OCI-LY3 (cell line): Measurements from ENCODE around the gene BRPF3.

Experiments
- H2AFZ ChIP-seq: fragments of 200-600, 300-600 bp; shearing (Covaris generic); 2 replicates; pipeline ENCODE4 v1.6.0; 2014; ENCODE audit warnings: antibody characterized with exemption, low read depth, low read length
- H3K27ac ChIP-seq: fragments of 200-600, 300-600 bp; sonication (generic); 2 replicates; pipeline ENCODE4 v1.5.1; 2014; ENCODE audit warnings: mild to moderate bottlenecking, low read length, moderate library complexity, mixed read lengths
- H3K27me3 ChIP-seq: fragments of 200-600, 300-600 bp; sonication (generic); 2 replicates; pipeline ENCODE4 v1.6.1; 2014; ENCODE audit warnings: low read depth, low read length, mixed read lengths
- H3K36me3 ChIP-seq: fragments of 200-600, 300-600 bp; sonication (generic); replicated peaks from 2 replicates; pipeline ENCODE3; 2014; ENCODE audit warnings: low read depth, low read length, mixed read lengths
- H3K4me1 ChIP-seq: fragments of 300-600, 200-600 bp; sonication (generic); 2 replicates; pipeline ENCODE4 v1.6.1; 2014; ENCODE audit warnings: low read length, mixed read lengths
- H3K4me2 ChIP-seq: fragments of 200-600, 300-600 bp; sonication (generic); 2 replicates; pipeline ENCODE4 v1.6.1; 2014; ENCODE audit warnings: low read length, mixed read lengths
- H3K4me3 ChIP-seq: fragments of 300-600, 200-600 bp; sonication (generic); 2 replicates; pipeline ENCODE4 v1.5.1; 2014; ENCODE audit warnings: antibody characterized with exemption, mild to moderate bottlenecking, low read length, moderate library complexity
- H3K79me2 ChIP-seq: fragments of 300-600, 200-600 bp; shearing (Covaris generic); 2 replicates; pipeline ENCODE4 v1.6.1; 2014; ENCODE audit warnings: mild to moderate bottlenecking, low read length, mixed read lengths
- H3K9ac ChIP-seq: fragments of 300-600, 200-600 bp; shearing (Covaris generic); 2 replicates; pipeline ENCODE4 v1.6.0; 2014; ENCODE audit warnings: mild to moderate bottlenecking, low read length, moderate library complexity
- H3K9me3 ChIP-seq: fragments of 200-600, 300-600 bp; shearing (Covaris generic); 2 replicates; pipeline ENCODE4 v1.6.1; 2014; ENCODE audit warnings: low read length, mixed read lengths; ENCODE audit not compliant: insufficient read depth
- H4K20me1 ChIP-seq: fragments of 200-600, 300-600 bp; sonication (generic); 2 replicates; pipeline ENCODE4 v1.6.1; 2016; ENCODE audit warnings: low read length, mixed read lengths; ENCODE audit not compliant: insufficient read depth
- CTCF ChIP-seq: fragments of 200-600, 300-600 bp; sonication (generic); IDR thresholded peaks from 2 replicates; pipeline ENCODE4 v1.5.1; 2014; ENCODE audit warnings: antibody characterized with exemption, low read length, low read depth
- EZH2phosphoT487 ChIP-seq: fragments of 200-600 bp; shearing (Covaris generic); IDR thresholded peaks from 2 replicates; pipeline ENCODE4 v1.6.1; 2018; ENCODE audit warnings: antibody characterized with exemption, mixed run types, low read depth

BRPF3 gene

GRCh38 chr6:36223706-36224105, 27.2 kb downstream of the BRPF3 start:
- TF ChIP-seq CTCF (no peak), EZH2phosphoT487 (no peak)

GRCh38 chr6:36224918-36225461, 28.4 kb downstream of the BRPF3 start:
- Histone ChIP-seq H3K4me2 (no peak overlapping the region), H3K9ac (no peak overlapping the region), H4K20me1 (no peaks in the 10 kb centered on the region), H3K36me3 (peaks cover 30% of the 10 kb centered on the region), H3K79me2 (no peaks in the 10 kb centered on the region), H2AFZ (no peak overlapping the region), H3K4me3 (no peak overlapping the region), H3K9me3 (no peaks in the 10 kb centered on the region), H3K27ac (no peak overlapping the region), H3K4me1 (no peaks in the 10 kb centered on the region), H3K27me3 (no peaks in the 10 kb centered on the region)
- TF ChIP-seq EZH2phosphoT487 (no peak), CTCF (no peak)

More at GRCh38 chr6:36223706-36224105, 27.2 kb downstream of the BRPF3 start:
- Histone ChIP-seq H3K79me2 (no peaks in the 10 kb centered on the region), H4K20me1 (no peaks in the 10 kb centered on the region), H3K4me3 (no peak overlapping the region), H3K27me3 (no peaks in the 10 kb centered on the region), H3K9me3 (no peaks in the 10 kb centered on the region), H3K27ac (no peak overlapping the region), H3K36me3 (peaks cover 34% of the 10 kb centered on the region), H2AFZ (no peak overlapping the region), H3K4me2 (no peak overlapping the region), H3K9ac (no peak overlapping the region), H3K4me1 (no peaks in the 10 kb centered on the region)

GRCh38 chr6:36226438-36227047, 30.0 kb downstream of the BRPF3 start:
- Histone ChIP-seq H2AFZ (no peak overlapping the region), H3K27ac (no peak overlapping the region), H3K79me2 (no peaks in the 10 kb centered on the region), H4K20me1 (no peaks in the 10 kb centered on the region), H3K9me3 (no peaks in the 10 kb centered on the region), H3K4me3 (no peak overlapping the region), H3K9ac (no peak overlapping the region), H3K4me1 (no peaks in the 10 kb centered on the region), H3K4me2 (no peak overlapping the region), H3K36me3 (peaks cover 25% of the 10 kb centered on the region), H3K27me3 (no peaks in the 10 kb centered on the region)
- no peak for TF ChIP-seq EZH2phosphoT487

GRCh38 chr6:36227379-36228228, 31.1 kb downstream of the BRPF3 start:
- H3K9me3 ChIP-seq: no peaks in the 10 kb centered on the region
- H3K9ac ChIP-seq: no peak overlapping the region
- H3K79me2 ChIP-seq: no peaks in the 10 kb centered on the region
- H3K4me2 ChIP-seq: no peak overlapping the region
- H3K27ac ChIP-seq: no peak overlapping the region
- H3K36me3 ChIP-seq: peaks cover 23% of the 10 kb centered on the region
- no peaks in the 10 kb centered on the region for H3K4me1 ChIP-seq
- no peaks in the 10 kb centered on the region for H3K27me3 ChIP-seq
- no peak overlapping the region for H2AFZ ChIP-seq
- no peaks in the 10 kb centered on the region for H4K20me1 ChIP-seq
- no peak for TF ChIP-seq CTCF
- TF ChIP-seq EZH2phosphoT487: no peak
- no peak overlapping the region for H3K4me3 ChIP-seq
